Mammary epithelial cell (primary cell): ENCODE data around the gene GRAMD1B.

ENCODE experiments used
- EZH2 ChIP-seq: IDR thresholded peaks from 2 replicates; pipeline ENCODE4 v1.6.1; 2012; ENCODE audit warnings: low read length, inconsistent platforms, borderline replicate concordance
- TF ChIP-seq, protein P1 (sequence below), 2 donors: IDR thresholded peaks in 1 of 2; conservative IDR thresholded peaks in 1 of 2; 2 replicates each; pipeline ENCODE4 v1.5.1; 2011 to 2012; ENCODE audit warnings: inconsistent platforms in 2 of 2, low read length in 2 of 2, mild to moderate bottlenecking in 2 of 2, control low read depth in 1 of 2, low read depth in 1 of 2; ENCODE audit not compliant: insufficient read depth in 1 of 2; ENCODE audit errors: extremely low read depth in 1 of 2

- TF ChIP-seq, protein P1, sequence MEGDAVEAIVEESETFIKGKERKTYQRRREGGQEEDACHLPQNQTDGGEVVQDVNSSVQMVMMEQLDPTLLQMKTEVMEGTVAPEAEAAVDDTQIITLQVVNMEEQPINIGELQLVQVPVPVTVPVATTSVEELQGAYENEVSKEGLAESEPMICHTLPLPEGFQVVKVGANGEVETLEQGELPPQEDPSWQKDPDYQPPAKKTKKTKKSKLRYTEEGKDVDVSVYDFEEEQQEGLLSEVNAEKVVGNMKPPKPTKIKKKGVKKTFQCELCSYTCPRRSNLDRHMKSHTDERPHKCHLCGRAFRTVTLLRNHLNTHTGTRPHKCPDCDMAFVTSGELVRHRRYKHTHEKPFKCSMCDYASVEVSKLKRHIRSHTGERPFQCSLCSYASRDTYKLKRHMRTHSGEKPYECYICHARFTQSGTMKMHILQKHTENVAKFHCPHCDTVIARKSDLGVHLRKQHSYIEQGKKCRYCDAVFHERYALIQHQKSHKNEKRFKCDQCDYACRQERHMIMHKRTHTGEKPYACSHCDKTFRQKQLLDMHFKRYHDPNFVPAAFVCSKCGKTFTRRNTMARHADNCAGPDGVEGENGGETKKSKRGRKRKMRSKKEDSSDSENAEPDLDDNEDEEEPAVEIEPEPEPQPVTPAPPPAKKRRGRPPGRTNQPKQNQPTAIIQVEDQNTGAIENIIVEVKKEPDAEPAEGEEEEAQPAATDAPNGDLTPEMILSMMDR (conservative IDR thresholded peaks at IDR 0.05 in 1 of 2, IDR thresholded peaks at IDR 0.05 in 1 of 2; ENCODE audit: extremely low read depth in 1 of 2, insufficient read depth in 1 of 2, low read depth in 1 of 2, low read length in 2 of 2) = peak; percentile 59 to 71
- TF ChIP-seq EZH2 = no peak
These were observed 48.4 kb downstream of the GRAMD1B start for GRCh38 chr11:123478352-123478987.
